GM18519 (cell line): ENCODE measurements around the gene BRD9.
"Not testable (repeated sequence)": the region's sequence is repeated elsewhere in the genome, so short reads cannot be mapped to it uniquely, and the experiment has no call there.

Source experiments
- ATAC-seq: cut with Tn5 transposase; IDR thresholded peaks from one replicate; pipeline ENCODE4 v1.9.1; 2021; ENCODE audit warnings: mild to moderate bottlenecking, moderate library complexity; ENCODE audit not compliant: unreplicated experiment, low FRiP score

The BRD9 gene

DNA sequence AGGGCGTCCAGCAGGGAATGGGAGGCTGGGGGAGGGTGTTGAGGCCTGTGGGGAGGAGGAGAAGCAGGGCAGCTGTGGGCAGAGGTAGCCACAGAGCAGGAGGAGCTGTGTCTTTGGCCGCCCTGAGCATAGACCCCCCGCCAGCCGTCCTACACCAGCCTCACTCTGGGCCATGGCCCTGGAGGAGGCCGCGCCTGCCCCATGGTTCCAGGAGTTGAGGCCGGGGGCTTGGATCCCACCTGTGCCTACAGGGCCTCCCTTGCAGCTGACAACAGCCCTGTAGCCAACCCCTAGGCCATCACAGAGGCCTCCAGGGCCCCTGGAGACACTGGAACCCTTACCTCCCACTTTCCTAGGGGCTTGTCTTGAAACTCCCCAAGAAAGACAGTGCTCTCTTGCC, 44.9 kb downstream of the BRD9 start:
- not testable (repeated sequence) for ATAC-seq

- ATAC-seq, result not testable (repeated sequence)
Measured at GRCh38 chr5:847212-847611, 45.4 kb downstream of the BRD9 start.

GRCh38 chr5:846602-847091, 46.0 kb downstream of the BRD9 start:
- ATAC-seq, result not testable (repeated sequence)

DNA sequence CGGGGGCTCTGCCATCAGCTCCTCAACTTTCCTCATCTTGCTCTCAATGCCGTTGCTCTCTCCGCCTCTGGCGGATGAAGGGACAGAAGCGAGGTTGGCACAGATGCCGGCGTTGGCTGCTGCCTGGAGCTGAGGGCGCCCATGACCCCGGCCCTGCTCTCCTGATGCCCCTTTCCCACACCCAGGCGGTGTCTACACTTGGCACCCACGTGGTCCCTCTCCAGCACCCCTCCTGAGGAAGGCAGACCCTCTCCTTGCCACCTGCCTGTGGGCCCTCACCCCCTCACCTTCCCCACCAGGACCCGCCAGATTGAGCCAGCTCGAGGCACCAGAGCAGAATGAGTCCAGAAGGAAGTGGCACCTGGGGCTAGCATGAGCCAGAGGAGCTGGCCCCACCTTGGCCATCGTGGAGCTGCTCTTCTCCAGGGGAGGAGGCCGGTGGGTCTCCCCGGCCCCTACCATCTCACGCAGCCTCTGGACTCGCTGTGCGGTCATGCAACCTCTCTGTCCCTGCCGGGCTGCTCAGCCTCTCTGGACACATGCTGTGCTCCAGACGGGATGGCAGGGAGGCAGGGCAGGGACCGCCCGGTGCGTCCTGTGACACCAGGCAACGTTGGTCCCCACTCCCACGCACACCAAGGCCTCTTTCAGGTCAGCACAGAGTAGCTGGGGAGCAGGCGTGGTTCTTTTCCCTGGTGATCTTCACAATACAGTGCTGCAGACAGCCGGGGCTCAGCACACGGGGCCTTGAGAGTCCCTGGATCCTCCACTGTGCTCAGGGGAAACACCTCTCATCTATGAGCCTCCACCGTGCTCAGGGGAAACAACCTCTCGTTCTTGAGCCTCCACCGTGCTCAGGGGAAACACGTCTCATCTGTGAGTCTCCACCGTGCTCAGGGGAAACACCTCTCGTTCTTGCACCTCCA, 46.7 kb downstream of the BRD9 start:
- not testable (repeated sequence) for ATAC-seq

GRCh38 chr5:845031-845675, 47.4 kb downstream of the BRD9 start:
- not testable (repeated sequence) for ATAC-seq

GRCh38 chr5:844426-844825, 48.2 kb downstream of the BRD9 start:
- not testable (repeated sequence) for ATAC-seq

DNA sequence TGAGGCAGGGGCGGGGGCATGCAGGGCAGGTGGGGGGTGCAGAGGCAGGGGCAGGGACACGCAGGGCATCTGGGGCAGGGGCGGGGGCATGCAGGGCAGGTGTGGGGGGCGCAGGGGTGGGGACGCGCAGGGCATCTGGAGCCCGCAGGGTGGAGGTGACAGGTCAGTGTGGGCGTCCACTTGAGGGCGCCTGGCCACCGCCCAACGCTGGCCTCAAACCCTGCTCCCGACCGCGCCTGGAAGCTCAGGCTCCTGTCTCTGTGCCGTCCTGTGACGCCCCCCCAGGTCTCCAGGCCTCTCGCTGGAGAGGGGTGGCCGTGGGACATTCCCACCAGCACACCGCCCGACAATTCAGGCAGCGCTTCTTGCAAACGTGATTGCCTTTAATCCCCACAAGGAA, 48.7 kb downstream of the BRD9 start:
- ATAC-seq, result not testable (repeated sequence)

DNA sequence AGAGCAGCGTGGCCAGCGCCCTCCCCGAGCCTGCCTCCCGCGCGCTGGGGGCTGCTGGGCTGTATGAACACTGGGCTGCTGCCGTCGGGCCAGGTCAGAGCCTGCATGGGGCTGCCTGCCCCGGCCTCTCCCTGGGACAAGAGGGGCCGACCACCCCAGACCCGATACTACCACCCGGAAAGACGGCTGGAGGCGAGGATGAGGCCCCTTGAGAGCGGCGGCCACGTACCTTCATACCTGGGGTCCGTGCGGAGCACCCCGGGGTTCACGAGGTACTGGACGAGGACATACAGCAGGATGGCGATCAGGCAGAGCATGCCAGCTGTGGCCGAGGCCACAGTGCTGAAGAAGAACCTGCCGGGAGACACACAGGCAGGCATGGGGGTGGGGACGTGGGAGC, 49.2 kb downstream of the BRD9 start:
- ATAC-seq, result not testable (repeated sequence)

- not testable (repeated sequence) for ATAC-seq
Measured at GRCh38 chr5:842402-843221, 50.0 kb downstream of the BRD9 start.

- ATAC-seq, result not testable (repeated sequence)
Measured at GRCh38 chr5:841531-842401, 50.8 kb downstream of the BRD9 start.

GRCh38 chr5:840974-841435, 51.6 kb downstream of the BRD9 start:
- ATAC-seq, result not testable (repeated sequence)

- ATAC-seq, result not testable (repeated sequence)
Measured at GRCh38 chr5:840118-840973, 52.3 kb downstream of the BRD9 start.

DNA sequence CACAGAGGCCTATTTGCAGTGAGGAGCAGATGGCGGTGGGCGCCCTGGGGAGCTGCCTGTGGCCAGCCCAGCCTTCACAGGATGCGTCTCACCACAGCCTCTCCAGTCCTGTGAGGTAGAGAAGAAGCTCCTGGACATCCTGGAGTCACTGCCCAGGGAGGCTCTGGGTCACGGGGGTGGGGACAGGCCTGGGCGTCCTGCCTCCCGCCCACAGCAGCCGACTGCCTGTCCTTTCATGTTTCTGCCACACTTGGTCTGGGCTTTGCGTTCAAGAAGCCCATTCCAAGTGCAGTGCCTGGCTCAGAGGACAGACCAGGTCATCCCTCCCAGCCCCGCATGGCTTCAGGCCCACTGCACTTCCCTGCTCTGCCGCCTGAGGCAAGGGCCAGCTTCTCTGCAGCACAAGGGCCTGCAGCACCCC, 54.2 kb downstream of the BRD9 start:
- ATAC-seq, result not testable (repeated sequence)

GRCh38 chr5:837621-838121, 54.9 kb downstream of the BRD9 start:
- not testable (repeated sequence) for ATAC-seq

DNA sequence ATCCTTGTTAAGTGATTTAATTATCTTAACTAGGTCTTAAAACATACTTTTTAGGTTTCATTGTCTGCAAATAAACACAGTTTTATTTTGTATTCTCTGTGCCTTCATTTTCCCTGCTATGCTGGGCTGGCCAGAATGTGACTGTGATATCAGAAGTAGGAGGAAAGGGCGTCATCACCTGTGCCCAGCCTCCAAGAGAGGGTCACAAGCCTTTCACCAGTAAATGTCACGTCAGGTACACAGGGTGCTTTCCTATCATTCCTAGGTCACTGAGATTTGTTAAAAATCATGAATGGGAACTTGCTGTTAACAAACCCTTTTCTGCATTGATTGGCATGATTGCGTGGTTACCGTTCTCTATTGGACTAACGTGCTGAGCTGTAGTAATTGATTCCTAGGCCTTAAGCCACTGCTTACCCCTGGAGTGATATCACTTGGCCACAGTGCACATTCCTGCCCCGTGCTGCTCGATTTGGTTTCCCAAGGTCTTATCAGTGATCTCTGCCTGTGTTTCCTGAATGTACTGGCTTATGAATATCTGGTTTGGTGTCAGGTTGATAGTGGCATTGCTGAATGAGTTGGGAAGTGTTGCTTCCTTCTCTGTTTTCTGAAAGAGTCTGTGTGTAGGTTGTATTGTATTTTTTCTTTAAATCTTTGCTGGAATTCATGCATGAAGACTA, 56.5 kb downstream of the BRD9 start:
- ATAC-seq, result not testable (repeated sequence)

DNA sequence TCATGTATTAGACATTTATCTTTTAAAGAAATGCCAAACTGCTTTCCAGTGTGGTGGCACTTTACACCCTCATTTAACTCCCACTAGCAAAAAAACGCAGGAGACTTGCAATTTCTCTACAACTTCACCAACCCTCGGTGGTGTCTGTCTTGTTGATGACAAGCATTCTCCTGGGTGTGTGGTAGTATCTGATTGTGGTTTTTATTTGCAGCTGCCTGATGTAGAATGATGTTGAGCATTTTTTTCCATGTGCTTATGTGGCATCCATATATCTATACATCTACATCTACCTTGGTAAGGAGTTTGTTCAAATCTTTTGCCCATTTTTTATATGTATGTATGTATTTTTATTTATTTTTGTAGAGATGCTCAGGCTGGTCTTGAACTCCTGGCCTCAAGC, 58.6 kb downstream of the BRD9 start:
- ATAC-seq, result not testable (repeated sequence)

- not testable (repeated sequence) for ATAC-seq
Measured at GRCh38 chr5:828194-828593, 64.4 kb downstream of the BRD9 start.

- ATAC-seq, result not testable (repeated sequence)
Measured at GRCh38 chr5:825544-825943, 67.1 kb downstream of the BRD9 start.
